SK-N-SH (cell line): ENCODE results near the gene GOLGA6D.
"Not testable (repeated sequence)": the region's sequence is repeated elsewhere in the genome, so short reads cannot be mapped to it uniquely, and the experiment has no call there.

Source experiments
- CTCF ChIP-seq: fragments of 200-600 bp; sonication (generic); IDR thresholded peaks from 2 replicates; pipeline ENCODE4 v1.6.1; 2017; ENCODE audit warnings: antibody characterized with exemption, mild to moderate bottlenecking, moderate library complexity
- EP300 ChIP-seq, 2 experiments: IDR thresholded peaks; 2 replicates each; pipeline versions ENCODE4 v1.4.0 to v1.6.1; 2012; ENCODE audit warnings: borderline replicate concordance in 1 of 2, low read depth in 1 of 2, low read length in 1 of 2
- FOXM1 ChIP-seq: IDR thresholded peaks from 2 replicates; pipeline ENCODE4 v1.4.0; 2012; ENCODE audit warnings: low read depth, mild to moderate bottlenecking
- GABPA ChIP-seq: IDR thresholded peaks from 2 replicates; pipeline ENCODE4 v1.4.0; 2012; ENCODE audit warnings: low read depth, mild to moderate bottlenecking
- JUND ChIP-seq: IDR thresholded peaks from 2 replicates; pipeline ENCODE4 v1.4.0; 2012
- MAX ChIP-seq: IDR thresholded peaks from 2 replicates; pipeline ENCODE4 v1.4.0; 2012; ENCODE audit warnings: low read depth
- NFIC ChIP-seq: IDR thresholded peaks from 2 replicates; pipeline ENCODE4 v1.4.0; 2012; ENCODE audit warnings: borderline replicate concordance
- POLR2AphosphoS5 ChIP-seq: IDR thresholded peaks from 2 replicates; pipeline ENCODE4 v1.6.1; 2012; ENCODE audit warnings: low read depth, low read length
- RAD21 ChIP-seq: IDR thresholded peaks from 2 replicates; pipeline ENCODE4 v1.6.1; 2012; ENCODE audit warnings: mild to moderate bottlenecking, low read length
- TAF1 ChIP-seq: IDR thresholded peaks from 2 replicates; pipeline ENCODE4 v1.6.1; 2012; ENCODE audit warnings: low read depth, mild to moderate bottlenecking, low read length, moderate library complexity, borderline replicate concordance
- TEAD4 ChIP-seq: IDR thresholded peaks from 2 replicates; pipeline ENCODE4 v1.4.0; 2012; ENCODE audit warnings: mild to moderate bottlenecking, borderline replicate concordance; ENCODE audit not compliant: insufficient read depth
- USF2 ChIP-seq: fragments of 150-350 bp; IDR thresholded peaks from 2 replicates; pipeline ENCODE4 v1.6.1; 2017; ENCODE audit warnings: antibody characterized with exemption, low read length, low read depth, borderline replicate concordance
- YY1 ChIP-seq: IDR thresholded peaks from 2 replicates; pipeline ENCODE4 v1.4.0; 2012; ENCODE audit warnings: low read depth, mild to moderate bottlenecking
- ZBTB33 ChIP-seq: IDR thresholded peaks from 2 replicates; pipeline ENCODE4 v1.4.0; 2012; ENCODE audit warnings: low read depth, borderline replicate concordance

GRCh38 chr15:75319231-75319897 is 36.7 kb downstream of the GOLGA6D start:
- not testable (repeated sequence) for TF ChIP-seq CTCF; EP300 (IDR thresholded peaks at IDR 0.05; ENCODE audit: borderline replicate concordance in 1 of 2, low read depth in 1 of 2, low read length in 1 of 2); MAX; TAF1; ZBTB33; JUND; RAD21; POLR2AphosphoS5; YY1; USF2; GABPA; TEAD4; NFIC; FOXM1
